NCI-H2196 treated with DMSO at 0.1 percent for 48 hours (cell line): ENCODE data around the gene ZNF148.

Experiments used
- DNase-seq: peaks from one replicate; lab custom pipeline; 2025; ENCODE audit not compliant: unreplicated experiment; lab: John Stamatoyannopoulos, UW

The ZNF148 gene

DNA sequence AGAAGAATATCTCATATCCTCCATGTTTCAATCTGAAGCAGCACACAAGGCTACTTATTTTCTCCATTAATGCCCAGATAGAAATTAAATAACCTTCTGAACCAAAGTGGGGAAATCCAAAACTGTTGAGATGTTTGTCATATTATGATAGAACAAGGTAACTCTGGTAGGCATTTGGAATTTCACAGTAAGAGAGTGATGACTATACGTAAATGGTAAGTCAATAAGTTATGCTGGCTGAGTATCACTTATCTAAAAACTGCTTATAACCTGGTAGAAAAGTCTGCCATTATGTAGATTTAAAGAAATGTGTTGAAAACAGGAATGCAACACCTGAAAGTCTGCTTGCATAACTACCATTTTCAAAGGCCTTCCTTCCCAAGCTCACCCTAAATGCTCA lies 145.4 kb downstream of the ZNF148 start:
- DNase-seq = no peak

DNA sequence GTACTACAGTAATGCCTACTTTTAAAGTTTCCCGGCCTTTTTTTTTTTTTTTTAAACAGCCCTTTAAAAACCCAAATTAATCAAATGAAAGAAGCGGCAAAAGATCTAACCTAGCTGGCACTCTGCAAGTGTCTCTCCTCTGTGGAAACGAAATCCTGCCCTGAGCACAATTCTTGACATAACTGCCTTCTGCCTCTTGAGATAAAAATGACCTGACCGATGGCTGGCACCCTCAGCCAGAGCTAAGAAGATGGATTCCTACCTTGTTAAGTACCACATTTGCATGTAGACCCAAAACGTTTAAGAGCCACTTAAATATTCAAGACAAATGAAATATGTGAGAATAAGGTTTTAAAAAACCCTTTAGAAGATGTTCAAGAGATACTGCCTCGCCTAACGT lies 146.0 kb downstream of the ZNF148 start:
- DNase-seq = no peak

DNA sequence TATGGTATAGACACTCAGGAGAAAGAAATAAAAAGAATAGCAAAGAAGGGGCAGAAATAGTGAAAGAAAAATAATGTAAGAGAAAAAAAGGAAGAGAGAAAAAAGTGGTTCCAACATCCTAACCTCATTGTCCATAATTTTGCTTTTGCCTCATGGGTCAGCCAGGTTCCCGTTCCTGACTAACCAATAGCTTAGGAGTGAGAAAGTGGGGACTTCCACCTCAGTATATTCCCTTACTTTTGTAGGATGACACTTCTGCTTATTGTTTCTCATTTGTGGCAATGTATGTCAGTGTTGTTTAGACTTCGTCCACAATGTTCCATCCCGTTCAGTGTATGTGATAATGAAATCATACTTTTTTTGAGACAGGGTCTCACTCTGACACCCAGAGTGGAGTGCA lies 153.3 kb downstream of the ZNF148 start:
- no peak for DNase-seq

DNA sequence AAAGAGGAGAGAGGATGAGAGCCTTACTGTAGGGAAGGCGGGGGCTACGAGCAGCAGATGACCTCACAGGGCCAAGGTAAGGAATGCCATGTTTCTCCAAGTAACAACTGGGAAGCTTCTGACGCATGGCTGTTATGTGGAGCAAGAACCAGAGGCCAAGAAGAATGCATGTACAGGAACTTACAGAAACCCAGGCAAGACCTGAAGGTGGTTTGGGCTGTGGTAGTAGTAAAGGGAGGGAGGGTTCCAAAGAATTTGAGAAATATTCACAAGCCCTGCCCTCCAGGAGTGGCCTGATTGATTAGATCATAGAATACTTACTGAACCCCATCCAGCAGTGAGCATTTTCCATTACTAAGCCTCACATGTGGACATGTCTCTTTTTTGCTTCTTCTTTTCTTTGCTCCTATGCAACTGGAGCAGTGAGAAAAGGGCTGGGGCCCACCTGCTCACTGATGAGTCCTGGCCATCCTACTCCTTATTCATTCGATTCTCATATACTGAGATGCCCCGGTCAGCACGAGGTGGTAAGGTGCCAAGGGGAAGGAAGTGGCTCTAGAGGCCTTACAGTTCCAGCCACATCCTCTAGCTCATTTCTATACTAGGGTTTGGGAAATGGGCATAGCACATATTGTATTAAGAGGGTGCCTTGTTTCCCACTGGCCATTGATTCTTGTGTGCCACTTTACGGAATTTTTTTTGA lies 154.2 kb downstream of the ZNF148 start:
- no peak for DNase-seq

DNA sequence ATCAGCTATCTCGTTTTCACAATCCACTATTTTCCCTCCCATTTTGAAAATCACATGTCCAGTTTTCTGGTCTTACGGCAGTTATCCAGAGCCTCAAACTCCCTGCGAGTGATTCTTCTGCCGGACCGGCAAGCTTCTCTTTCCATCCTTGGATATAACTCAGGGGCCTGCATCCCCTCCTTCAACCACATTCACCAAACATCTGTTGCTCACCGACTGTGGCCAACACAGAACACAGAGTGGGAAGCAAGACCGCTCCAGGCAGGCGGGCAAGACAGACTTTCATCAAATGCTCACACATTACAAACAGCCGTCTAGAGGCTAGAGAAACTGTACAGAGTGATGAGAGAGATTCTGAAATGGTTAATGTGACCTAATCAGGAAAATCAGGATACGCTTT lies 154.9 kb downstream of the ZNF148 start:
- no peak for DNase-seq

DNA sequence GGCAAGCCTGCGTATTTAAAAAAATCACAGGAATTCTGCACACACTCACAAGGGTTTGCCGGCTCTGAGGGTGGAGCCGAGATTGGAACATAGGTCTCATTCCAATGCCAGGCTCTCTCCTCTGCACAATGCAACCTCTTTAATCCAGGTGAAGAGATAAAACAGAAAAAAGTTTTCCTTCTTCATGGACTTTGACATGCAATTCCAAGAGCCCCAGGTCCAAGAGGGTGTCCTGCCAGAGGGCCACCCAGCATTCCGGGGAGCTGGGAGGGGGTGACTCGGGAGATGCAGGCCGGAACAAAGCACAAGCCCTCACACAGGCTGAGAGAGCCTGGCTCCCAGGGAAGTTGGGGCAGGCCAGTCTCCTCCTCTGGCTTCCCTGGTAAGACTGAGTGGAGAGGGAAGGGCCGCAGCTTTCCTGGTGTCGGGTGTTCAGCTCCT lies 155.8 kb downstream of the ZNF148 start:
- DNase-seq = no peak

DNA sequence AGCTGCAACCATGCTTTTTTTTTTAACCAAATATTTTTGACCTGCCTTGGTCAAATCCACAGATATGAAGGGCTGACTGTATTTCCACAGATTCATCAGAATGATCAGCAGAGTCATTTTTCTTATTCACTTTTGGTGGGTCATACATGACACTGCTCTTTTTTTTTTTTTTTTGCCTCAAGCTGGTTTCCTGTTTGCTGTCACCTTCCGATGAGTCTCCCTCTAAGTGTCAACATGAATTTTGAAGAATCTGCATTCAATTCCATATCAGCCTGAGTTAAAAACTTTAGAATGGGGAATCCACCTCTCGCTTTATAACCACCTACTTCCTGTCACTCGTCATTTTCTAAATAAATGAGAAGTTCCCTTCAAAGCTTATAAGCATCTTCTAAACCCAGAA lies 160.4 kb downstream of the ZNF148 start:
- no peak for DNase-seq

DNA sequence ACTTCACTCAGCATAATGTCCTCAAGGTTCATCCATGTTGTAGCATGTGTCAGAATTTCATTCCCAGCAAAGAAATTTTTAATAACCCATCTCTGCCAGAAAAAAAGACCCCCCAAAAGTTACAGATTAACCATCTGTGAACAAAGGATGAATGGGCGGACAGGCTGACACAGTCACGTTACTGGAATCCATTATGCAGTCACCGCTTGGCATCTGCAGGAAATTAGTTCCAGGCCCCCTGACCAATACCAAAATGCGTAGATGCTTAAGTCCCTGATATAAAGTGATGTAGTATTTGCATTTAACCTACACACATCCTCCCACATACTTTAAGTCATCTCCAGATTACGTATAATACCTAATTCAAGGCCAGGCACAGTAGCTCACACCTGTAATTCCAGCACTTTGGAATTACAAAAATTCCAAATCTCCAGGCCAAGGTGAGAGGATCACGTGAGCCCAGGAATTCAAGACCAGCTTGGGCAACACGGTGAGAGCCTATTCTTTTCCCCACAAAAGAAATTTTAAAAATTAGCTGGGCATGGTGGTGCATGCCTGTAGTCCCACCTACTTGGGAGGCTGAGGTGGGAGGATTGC lies 161.1 kb downstream of the ZNF148 start:
- DNase-seq = no peak

DNA sequence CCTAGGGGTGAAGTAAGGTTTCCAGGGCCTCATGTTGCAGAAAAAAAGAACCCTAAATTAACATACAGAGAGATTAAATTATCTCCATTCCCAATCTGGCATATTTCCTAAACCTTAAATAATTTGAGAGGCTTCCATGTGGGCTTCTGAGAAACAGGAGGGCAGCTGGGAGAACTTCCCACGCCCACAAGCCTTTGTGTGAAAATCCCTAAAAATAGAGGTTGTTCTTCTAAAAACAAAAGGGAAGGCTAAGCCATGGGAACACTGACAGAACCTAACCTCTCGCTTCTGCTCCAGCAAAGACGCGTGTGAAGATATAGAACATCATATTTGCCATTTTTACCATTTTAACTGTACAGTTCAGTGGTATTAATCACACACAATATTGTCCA lies 161.8 kb downstream of the ZNF148 start:
- no peak for DNase-seq

DNA sequence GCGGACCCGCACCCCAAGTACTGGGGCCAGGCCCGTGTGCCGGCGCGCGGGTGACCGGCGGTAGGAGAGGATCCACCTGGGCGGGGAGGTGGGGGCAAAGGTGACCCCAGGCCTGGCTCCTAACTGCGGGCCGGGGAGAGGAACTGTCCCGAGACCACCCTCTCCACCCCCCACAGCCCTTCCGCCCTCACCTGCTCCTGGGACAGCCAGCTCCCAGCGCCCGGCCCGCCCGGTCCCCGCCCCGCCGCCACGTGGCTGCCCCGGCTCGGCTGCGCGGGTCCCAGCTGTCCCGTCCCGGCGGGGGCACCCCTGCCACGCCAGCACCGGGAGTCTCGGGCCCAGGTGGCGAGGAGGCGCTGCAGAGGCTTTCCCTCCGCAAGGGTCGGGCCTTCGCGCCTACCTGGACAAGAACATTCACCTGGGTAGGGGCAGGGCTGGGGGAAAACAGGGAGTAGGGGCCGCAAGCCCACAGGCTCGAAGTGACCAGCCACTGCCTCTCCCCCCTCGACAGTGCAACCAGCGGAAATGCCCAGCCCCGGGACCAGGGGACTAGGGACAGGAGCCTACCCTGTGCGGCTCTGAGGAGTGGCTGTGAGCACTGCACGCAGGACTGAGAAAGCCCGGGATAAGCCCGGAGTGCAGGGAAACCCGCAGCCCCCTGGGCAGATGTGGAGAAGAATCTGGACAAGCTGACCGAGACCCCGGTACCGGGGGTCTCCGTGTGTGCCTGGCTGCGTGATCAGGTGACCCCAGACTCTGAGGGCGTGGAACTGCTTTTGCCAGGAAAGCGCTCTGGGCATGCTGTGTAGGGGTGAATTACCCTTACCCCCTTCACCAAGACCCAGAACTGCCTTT lies 162.4 kb downstream of the ZNF148 start, which contains the start of gene SLC12A8:
Gene SLC12A8, minus strand, starts transcription at position 240 of the 855 bp plus-strand sequence. CDS start 1,399 bp downstream, outside the sequence.
- no peak for DNase-seq

DNA sequence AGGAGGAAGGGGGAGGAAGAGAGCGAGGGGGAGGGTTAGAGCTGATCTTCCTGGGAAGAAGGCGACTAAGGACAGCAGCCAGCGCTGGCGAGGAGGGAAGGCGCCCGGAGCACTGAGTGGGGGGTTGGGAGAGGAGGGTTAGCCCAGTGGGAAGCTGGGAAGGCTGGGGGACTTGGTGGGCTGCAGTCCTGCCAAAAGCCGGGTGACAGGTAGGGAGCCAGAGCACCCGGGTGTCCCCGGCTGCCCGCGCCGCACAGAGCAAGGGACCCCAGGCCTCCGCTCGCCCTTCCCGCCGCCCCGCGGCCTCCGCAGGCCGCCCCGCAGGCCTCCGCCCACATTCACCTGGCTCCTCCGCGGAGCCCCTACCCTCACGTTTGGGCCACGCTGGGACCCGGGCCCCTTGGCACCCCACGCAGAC lies 163.0 kb downstream of the ZNF148 start:
- DNase-seq = no peak

DNA sequence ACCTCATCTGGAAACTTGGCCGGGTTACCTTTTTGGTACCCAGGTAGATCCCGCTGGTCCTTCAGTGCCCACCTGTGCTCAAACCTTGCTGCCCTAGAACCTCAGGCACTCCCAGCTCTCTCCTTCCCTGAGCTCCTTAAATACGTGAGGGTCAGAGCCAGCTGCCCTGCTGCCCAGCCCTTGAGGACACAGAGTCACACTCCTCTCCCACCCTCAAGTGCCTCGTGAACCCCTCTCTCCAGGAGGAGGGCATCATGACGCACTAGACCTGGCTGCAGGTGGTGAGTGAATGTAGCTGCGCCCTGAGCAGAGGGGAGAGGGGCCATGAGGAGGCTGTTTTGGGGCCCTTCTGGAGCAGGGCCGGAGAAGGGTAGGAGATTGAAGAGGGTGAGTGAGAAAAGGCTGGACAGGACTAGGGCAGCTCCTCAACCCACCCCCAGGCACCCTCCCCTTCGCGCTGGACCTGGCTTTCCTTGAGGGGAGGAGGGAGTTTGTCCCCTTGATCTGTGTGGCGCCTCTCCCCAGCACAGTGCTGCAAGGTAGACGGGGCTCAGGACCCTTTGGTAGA lies 163.5 kb downstream of the ZNF148 start:
- no peak for DNase-seq

DNA sequence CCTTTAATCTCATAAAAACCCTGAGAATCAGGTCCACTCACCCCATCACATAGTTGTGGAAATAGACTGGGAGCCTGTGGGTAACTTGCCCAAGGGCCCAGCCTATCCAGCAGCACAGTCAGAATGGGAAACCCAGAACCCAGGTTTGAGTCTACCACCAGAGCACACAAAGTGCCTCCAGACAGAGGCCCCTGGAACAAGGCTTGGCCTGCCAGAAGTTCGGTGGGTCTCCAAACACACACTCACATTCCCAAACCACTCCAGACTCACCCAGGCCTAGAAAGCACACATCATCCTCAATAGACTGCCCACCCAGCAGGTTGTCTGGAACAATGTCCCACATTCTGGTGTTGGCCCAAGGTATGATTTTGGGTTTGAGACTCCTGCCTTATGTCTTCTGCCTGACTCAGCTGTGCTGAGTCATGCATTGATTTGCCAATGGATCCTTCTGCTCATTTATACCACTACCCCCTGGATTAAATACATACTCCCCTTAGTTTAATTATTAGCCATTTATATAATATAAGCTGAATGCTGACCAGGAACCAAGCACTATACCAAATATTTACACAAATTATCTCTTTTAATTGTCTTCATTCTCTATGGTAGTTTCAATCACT lies 167.1 kb downstream of the ZNF148 start:
- no peak for DNase-seq

DNA sequence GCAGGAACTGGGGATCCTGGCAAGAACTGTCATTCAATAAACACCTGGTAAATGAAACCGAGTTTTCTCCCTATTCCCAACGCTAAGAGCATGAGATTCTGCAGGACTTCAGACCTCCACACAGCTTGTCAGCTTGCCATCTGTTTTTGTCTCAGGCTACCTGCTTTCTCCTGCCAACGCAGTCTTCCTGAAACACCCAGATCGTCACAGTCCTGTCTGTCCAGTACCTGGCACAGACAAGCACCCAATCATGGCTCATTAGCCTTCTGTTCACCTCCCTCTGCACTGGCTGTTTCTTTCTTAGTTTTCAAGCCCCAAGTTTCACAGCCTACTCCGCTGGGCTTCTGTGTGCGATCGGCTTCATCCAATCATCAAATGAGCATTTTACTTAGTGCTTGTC lies 167.6 kb downstream of the ZNF148 start:
- DNase-seq = no peak

DNA sequence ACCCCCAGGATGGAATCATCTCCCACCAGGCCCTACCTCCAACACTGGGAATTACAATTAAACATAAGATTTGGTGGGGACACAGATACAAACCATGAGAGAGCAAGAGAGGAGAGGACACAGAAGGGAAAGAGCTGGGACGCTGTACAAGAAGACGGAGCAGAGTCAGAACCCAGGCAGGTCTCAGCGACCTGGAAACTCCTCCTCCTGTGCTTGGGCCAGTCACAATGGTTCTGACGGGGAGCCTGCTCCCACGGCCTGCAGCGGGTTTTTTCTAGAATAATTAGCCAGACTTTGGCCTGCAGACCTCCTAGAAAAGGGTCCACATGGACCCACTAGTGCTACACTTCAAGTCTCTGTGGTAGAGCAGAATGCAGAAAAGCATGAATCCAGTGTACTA lies 168.2 kb downstream of the ZNF148 start:
- DNase-seq = no peak

DNA sequence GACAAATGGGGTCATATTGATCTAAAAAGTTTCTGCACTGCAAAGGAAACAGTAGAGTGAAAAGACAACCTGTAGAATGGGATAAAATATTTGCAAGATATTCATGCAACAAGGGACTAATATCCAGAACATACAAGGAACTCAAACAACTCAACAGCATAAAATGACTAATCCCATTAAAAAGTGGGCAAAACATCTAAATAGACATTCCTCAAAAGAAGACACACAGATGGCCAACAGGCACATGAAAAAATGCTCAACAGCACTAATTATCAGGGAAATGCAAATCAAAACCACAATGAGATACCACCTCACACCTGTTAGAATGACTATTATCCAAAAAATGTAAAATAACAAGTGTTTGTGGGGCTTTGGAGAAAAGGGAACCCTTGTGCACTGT lies 171.4 kb downstream of the ZNF148 start:
- no peak for DNase-seq

DNA sequence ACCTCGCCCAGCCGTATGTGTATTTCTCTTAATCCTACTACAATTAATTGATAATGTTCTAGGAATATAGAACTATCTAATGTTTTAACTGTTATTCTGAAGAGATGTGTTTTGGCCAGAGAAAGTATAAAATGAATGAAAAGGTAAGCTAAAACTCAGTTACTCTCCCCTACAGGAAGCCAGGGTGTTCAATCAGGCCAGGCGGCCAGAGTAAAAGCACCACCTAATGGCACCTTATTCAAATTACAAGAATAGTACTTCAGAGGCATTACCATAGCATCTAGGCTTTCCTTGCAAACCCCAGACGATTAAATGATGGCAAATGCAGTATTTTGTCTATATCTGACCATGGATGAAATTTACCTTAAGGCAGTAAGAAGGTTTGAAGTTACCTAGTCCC lies 172.9 kb downstream of the ZNF148 start:
- no peak for DNase-seq

DNA sequence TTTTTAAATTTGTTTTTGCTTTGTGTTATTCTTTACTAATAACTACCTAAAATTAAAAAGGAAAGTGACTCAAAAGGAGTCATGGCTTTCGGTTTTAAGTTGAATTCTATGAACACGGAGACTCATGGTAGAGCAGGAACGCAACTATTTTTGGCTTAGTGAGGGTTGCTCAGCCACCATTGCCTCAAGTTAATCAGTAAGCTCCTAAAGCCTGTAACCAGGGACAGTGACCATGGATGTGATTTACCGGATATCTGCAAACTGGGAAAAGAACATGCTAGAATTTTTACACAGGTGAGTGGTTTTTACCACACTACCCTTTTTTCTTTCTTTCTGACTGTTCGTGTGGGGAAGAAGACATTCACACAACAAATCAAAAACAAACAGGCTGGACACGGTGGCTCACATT lies 174.4 kb downstream of the ZNF148 start:
- no peak for DNase-seq

DNA sequence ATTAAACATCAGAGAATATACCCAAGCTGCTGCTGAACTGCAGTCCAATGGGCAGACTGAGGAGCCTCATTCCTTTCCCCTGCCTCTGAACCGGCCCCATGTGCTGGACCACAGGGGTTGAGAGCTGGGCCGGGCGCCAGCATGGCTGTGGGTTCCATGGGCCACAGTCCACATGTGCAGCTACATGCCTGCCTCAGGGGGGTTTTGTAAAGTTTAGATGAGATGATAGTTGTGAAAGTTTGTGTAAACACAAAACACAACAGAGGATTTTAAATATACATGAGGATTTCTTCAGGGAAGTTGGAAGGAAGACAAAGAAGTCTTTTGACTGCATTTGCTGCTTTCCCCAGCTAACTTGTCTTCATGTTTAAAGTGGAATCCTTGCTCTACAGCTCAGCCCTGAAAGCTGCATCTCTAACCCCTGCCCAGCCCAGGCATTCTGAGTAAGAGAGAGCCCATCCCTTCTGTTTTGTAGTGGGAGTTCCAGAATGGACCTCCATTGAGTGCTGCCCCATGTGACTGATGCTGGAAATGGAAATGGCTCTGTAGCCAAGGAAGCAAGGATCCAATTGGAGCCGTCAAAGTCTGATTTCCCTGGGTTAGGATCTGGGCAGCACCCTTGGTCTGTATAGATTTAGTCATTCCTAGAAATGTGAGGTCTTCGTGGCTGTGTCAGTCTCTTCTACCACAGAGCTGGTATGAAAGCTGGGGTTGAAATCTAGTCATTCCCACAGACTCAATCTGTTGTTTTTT lies 180.1 kb downstream of the ZNF148 start:
- no peak for DNase-seq

DNA sequence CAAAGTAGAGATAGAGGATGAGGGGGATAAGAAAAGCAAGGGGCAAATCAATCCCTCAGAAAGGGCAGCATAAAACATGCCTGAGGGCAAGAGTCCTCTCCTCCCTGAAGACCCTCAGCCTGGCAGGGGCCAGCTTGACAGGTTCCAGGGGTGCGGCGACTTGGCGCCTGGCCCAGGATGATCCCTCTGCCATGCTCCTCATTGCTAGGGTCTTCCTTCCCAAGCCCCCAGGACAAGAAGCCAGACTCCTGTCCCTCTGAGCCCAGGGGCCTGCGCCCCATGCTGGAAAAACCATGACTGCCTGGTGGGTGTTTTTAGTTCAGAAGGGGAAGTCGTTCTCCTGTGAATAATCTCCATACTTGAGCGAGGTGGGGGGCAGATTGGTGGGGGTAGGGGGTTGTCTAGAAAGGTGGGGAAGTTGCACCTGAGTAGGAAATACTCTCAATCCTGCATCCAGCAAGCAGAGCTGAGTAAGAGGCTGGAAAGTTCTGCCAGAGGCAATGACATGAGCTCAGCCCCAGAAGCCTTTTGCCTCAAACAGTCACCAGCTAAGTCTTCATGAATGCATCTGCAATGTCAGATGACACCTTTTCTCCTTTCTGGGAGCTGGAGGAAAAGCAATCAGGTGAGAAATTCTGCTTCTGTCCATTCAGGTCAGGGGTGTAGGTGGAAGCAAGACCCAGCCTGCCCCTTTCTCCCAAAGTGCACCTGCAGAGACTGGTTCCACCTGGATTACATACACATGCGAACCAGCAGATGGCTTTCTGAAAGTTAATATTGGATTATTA lies 180.9 kb downstream of the ZNF148 start:
- no peak for DNase-seq
